NOMO-1 (cell line): ENCODE results near the gene BCL2L11.

ENCODE experiments used
- DNase-seq, 2 experiments: peaks; one replicate each; lab custom pipeline; 2025; ENCODE audit not compliant: unreplicated experiment in 2 of 2; lab: John Stamatoyannopoulos, UW

BCL2L11 gene

DNA sequence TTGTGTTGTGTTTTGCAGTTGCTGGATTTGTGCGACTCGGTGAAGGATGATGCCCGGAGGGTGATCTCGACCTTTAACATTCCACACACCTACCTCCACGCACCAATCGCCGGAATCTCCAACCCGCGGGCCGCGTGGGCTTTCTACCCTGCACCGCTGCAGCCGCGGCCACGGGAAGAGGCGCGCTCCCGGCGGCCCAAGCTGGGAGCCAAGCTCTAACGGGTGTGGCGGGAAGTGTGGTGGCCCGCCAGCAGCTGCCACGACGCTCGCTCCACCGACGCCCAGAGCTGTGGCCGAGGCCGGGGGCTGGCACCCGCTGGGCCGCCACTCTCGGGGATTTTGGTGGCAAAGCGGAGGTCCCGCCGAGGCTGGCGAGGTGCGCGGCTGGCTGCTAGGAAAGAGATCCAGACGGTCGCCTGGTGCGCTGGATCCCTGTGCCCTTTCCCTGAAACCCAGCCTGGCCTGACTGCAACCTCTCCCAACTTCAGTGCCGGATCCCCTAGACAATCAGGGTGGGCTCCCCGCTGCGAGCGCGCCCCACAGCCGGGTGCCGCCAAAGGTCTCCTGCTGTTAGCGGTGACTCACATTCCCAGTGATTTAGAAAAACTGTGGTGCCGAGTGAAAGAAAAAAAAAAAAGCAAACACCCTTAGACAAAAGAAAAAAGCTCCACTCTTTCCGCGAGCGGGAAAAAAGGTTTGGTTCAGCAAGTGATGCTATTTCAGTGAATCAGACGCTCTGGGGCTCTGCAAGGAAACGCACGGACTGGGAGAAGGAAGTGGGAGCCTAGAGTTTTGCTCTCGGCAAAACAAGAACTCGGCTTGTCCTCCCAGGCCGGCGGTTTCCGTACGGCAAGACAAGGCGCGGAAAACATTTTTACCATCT is 2.9 kb upstream of the BCL2L11 start:
- DNase-seq = peak; percentile 15 to 25

GRCh38 chr2:111118481-111118980 is 2.2 kb upstream of the BCL2L11 start:
- DNase-seq = no peak

- DNase-seq = peak; percentile 14 to 45
Measured at GRCh38 chr2:111118981-111119821, 1.5 kb upstream of the BCL2L11 start.

GRCh38 chr2:111119822-111120252 is 877 bp upstream of the BCL2L11 start:
- peak; percentile 45 to 54 for DNase-seq

DNA sequence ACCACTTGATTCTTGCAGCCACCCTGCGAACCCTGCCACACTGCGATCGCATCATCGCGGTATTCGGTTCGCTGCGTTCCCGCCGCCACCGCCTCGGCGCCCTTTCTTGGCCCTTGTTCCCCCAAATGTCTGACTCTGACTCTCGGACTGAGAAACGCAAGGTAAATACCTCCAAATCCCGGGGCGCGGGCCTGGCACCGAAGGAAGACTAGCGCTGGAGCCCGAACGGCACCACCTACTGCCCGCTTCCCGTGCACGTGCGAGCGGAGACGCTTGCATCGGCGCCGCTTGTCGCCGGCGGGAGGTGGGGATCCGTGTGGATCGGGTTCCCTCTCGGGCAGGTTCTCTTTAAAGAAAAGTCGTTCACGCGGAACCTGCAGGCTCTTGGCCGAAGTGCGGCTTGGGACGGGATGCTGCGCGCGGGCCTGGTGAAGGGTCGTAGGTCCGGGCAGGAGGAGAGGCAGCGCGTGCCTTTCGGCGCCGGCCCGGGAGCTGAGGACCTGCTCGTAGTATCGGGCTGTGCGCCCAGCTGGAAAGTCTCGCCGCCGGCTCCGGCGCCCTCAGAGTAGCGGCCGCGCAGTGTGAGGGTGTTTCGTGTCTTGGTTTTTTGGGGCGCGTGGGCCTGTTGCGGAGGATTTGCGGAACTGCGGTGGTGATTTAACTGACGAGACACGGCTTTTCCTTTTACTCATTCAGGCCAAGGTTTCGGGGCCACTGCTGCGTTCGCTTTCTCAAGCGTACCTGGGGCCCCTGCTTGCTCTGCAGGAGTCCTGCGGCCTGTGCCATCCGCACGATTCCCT is 514 bp downstream of the BCL2L11 start:
- peak; percentile 52 to 56 for DNase-seq

- peak; percentile 81 to 88 for DNase-seq
Measured at GRCh38 chr2:111121828-111122630, 1.3 kb downstream of the BCL2L11 start.

GRCh38 chr2:111122631-111123421 is 2.1 kb downstream of the BCL2L11 start:
- DNase-seq = peak; percentile 50 to 61

- no peak for DNase-seq
Measured at GRCh38 chr2:111123751-111124150, 3.0 kb downstream of the BCL2L11 start.

- no peak for DNase-seq
Measured at GRCh38 chr2:111126581-111126980, 5.9 kb downstream of the BCL2L11 start.

GRCh38 chr2:111127351-111127750 is 6.6 kb downstream of the BCL2L11 start:
- no peak for DNase-seq

- no peak for DNase-seq
Measured at GRCh38 chr2:111128096-111128495, 7.4 kb downstream of the BCL2L11 start.

- no peak for DNase-seq
Measured at GRCh38 chr2:111133603-111134002, 12.9 kb downstream of the BCL2L11 start.

DNA sequence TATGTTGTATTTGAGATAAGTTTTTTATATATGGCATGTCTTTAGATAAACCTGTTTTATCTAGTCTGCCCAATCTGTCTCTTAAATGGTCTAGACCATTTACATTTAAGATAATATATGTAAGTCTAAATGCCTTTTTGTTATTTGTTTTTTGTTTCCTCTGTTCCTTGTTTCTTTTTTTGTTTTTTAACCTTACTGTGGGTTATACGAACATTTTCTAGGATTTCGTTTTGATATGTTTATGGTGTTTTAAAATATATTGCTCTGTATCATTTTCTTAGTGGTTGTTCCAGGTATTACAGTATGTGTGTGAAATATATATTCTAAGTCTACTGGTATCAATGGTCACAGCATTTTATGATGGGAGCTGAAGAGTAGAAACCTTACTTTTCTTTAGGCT is 13.3 kb downstream of the BCL2L11 start:
- no peak for DNase-seq

DNA sequence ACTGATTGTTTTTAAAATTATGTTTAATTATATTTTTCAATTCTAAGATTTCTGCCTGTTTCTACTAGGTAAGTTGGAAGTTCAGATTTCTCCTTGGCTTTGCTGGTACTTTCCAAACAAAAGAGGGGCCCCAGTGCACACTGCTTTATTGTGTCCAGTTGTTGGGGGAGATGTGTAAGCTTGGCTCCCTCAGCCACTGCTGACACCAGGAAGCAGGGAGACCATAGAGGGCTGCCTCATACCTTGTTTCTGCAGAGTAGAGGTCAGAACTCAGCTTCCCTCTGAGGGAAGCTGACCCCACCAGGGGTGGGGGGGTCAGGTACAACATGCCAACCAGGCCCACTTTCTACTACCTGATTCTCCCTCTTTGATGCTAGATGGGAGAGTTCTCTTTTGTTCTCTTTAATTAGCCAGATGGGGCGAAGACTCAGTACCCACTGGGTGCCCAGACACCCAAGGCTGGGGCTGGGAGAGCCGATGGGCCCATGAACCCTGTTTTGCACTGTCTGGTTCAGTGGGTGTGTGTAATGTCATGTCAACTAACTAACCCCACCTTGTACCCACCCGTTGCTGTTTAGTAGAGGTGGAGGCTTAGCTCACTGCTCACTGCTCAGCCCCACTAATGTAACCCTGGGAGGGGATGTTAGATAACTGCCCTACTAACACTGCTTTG is 14.7 kb downstream of the BCL2L11 start:
- no peak for DNase-seq

GRCh38 chr2:111135910-111136297 is 15.2 kb downstream of the BCL2L11 start:
- DNase-seq = no peak

DNA sequence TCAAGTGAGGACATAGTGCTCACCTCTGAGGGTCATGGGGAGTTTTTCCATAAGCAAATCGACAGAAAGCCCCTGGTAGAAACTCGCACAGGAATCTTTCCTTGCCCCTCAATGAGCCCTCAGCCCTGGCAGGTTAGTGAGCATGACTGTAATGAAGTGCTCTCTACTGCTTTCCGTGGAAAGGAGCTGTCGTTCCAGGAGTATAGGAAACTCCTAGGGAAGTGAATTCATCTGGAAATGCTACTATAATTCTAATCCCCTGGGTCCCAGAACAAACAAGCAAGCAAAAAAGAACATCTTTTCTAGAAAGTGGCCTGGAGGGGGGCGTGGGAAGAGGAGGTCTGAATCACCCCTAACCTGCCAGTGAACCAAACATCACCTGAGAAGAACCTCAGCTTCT is 18.1 kb downstream of the BCL2L11 start:
- DNase-seq = no peak

GRCh38 chr2:111139637-111140317 is 19.1 kb downstream of the BCL2L11 start:
- DNase-seq = no peak

DNA sequence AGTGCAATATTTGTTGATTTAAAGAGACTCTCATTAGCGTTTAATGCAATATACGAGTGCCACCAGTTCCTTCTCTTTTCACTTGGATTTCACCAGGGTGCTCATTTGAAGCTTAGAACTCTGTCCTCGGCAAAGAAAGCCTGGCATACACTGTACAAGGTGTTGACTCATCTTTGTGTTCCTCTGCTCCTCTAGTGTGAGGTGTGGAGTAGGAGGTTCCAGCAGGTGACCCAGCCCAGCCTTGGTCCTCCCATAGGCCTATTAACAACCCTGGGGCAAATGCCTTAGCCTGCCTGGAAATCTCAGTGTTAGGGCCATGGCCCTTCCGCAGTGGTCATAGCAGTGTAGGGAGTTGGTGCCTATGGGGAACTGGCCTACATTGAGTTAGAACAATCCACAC is 20.1 kb downstream of the BCL2L11 start:
- DNase-seq = no peak
